Activated T-cell treated with anti-CD3 and anti-CD28 coated beads, Interleukin-2, amount 50 U/mL, for 72 hours (primary cell): ENCODE measurements around the gene ZNF219. TPM values are rescaled to one million over a fixed set of nuclear protein-coding genes. Genes with fewer than 3 reads are reported as not detected.

Source experiments
- ATAC-seq, 2 donors: fragments of 150-1000 bp; cut with Tn5 transposase; replicated peaks in 1 of 2; 2 replicates each; pipeline ENCODE4 v1.10.0; 2021; ENCODE audit warnings: moderate library complexity in 2 of 2, mild to moderate bottlenecking in 1 of 2
- DNase-seq, 2 donors: peaks; one replicate each; pipeline ENCODE4 v3.0.0; 2021 to 2022; ENCODE audit warnings: mixed read lengths in 1 of 2
- H3K27ac Mint-ChIP-seq: one replicate; pipeline ENCODE4 v1.8.0; 2022; ENCODE audit warnings: mild to moderate bottlenecking, moderate library complexity, mixed read lengths
- H3K27me3 Mint-ChIP-seq: one replicate; pipeline ENCODE4 v1.8.0; 2022; ENCODE audit warnings: low read depth, mixed read lengths
- H3K36me3 Mint-ChIP-seq, 2 donors: one replicate each; pipeline ENCODE4 v1.8.0; 2022; ENCODE audit warnings: mixed read lengths in 2 of 2, mild to moderate bottlenecking in 1 of 2; ENCODE audit not compliant: insufficient read depth in 2 of 2
- H3K4me1 Mint-ChIP-seq: one replicate; pipeline ENCODE4 v1.8.0; 2022; ENCODE audit warnings: low read depth, mixed read lengths
- H3K4me3 Mint-ChIP-seq, 2 donors: one replicate each; pipeline ENCODE4 v1.8.0; 2022; ENCODE audit warnings: mild to moderate bottlenecking in 2 of 2, mixed read lengths in 2 of 2, moderate library complexity in 2 of 2
- H3K9me3 Mint-ChIP-seq, 2 donors: one replicate each; pipeline ENCODE4 v1.8.0; 2022; ENCODE audit warnings: mixed read lengths in 2 of 2
- total RNA-seq, 2 donors: library from RNA; stranded (reverse); gene quantifications; one replicate each; pipeline ENCODE4 v1.2.3, GENCODE V29; 2022

The ZNF219 gene
- total RNA-seq, 2 donors from 2014 or later, result 11.2 to 12.4 TPM

GRCh38 chr14:21107283-21107800, 8.9 kb upstream of the ZNF219 start:
- no peak for DNase-seq
- no peak for ATAC-seq
- H3K36me3 Mint-ChIP-seq, result no peaks in the 10 kb centered on the region
- H3K4me3 Mint-ChIP-seq, result no peak overlapping the region
- H3K27ac Mint-ChIP-seq, result no peak overlapping the region
- H3K4me1 Mint-ChIP-seq, result peaks cover 47% of the 10 kb centered on the region
- no peaks in the 10 kb centered on the region for H3K27me3 Mint-ChIP-seq
- no peaks in the 10 kb centered on the region for H3K9me3 Mint-ChIP-seq

- peak overlapping the region in 1 of 2 donors; percentile 41 for H3K4me3 Mint-ChIP-seq
- no peaks in the 10 kb centered on the region for H3K27me3 Mint-ChIP-seq
- H3K4me1 Mint-ChIP-seq, result peaks cover 54% of the 10 kb centered on the region
- H3K36me3 Mint-ChIP-seq, result no peaks in the 10 kb centered on the region
- no peak for ATAC-seq
- peak overlapping the region; percentile 27 for H3K27ac Mint-ChIP-seq
- peak; percentile 81 to 82 for DNase-seq
- H3K9me3 Mint-ChIP-seq, result no peaks in the 10 kb centered on the region
Observed at GRCh38 chr14:21106498-21107282, 8.2 kb upstream of the ZNF219 start.

DNA sequence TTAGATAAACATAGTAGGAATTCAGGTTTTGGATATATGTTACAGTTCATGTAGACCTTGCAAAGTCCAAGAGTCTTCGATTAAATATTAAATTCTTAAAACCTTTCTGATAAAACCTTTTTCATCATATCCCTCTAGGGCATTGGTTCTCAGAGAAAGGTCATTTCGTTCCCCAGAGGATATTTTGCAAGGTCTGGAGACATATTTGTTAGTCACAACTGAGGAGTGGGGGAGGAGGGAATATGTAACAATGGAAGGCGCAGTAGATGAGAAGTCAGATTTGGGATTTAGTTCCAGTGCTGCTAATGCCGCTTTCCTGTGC, 7.7 kb upstream of the ZNF219 start:
- ATAC-seq, result no peak
- Mint-ChIP-seq H3K36me3 (no peaks in the 10 kb centered on the region), H3K4me1 (peaks cover 59% of the 10 kb centered on the region), H3K4me3 (no peak overlapping the region), H3K27me3 (no peaks in the 10 kb centered on the region), H3K27ac (no peak overlapping the region), H3K9me3 (no peaks in the 10 kb centered on the region)
- no peak for DNase-seq

GRCh38 chr14:21105095-21105494, 6.6 kb upstream of the ZNF219 start:
- H3K9me3 Mint-ChIP-seq, result no peaks in the 10 kb centered on the region
- H3K27ac Mint-ChIP-seq, result no peak overlapping the region
- no peaks in the 10 kb centered on the region for H3K27me3 Mint-ChIP-seq
- H3K4me3 Mint-ChIP-seq, result peak overlapping the region; percentile 90 to 94
- DNase-seq (no peak), ATAC-seq (no peak)
- H3K36me3 Mint-ChIP-seq, result no peaks in the 10 kb centered on the region
- peaks cover 55% of the 10 kb centered on the region for H3K4me1 Mint-ChIP-seq

DNA sequence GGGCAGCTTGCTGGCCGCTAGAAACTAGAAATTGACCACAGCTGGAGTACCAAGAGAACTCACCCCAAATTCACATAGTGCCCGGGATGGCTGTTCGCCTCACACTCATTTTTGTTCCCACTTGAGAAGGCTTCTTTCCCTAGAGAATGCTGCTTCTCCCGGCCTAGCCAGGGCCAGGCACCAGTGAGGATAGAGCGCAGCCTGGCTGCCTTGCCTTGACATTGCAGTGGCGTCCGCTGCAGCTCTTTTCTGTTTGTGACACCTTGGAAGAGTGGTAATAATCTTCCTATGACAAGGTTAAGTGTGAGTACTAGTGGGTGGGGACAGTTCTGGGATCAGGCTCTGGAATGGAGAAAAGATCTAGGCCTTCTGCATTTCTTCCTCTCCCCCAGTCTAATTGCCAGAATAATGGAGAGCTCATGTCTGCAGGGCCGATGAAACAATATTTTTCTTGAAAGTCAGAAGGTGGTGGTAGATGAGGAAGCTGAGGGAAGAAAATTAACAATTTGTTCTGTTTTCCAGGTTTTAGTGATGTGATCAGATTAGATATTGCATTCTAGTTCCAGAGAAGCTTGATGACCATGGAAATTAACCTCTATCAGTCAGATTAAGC, 6.1 kb upstream of the ZNF219 start:
- peaks cover 51% of the 10 kb centered on the region for H3K4me1 Mint-ChIP-seq

DNA sequence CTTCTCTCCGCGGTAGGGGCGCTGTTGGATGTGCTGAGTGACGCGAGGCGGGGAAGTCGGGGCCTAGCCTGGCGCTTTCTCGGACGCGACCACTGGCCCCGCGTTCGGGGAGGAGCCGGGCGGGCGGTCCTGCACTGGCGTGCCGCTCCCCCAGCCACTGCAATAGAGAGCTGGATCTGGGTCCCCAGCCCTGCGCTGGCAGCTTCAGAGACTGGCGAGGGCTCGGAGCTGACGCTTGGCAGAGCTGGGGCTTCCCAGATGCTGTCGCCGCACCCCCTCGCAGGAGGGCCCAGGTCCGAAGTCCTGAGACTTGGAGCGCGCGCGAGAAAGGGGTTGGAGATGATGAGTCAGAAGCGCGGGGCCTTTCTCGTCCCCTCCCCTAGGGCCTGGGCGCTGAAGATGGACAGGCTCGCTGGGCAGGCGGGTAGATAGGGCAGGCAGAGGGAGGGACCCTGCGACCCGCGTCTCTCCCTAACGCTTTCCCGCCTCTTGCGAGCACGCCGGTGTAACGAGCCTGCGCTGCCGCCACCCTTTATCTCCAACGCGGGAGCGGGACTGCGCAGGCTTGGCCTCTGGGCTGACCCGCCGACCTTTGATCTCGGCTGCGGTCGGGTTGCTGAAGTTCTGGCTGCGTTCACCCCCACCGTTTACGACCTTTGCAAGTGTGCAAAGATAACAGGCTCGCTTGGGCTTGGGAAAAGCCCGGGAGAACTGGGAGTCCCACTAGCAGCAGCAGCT, 5.4 kb upstream of the ZNF219 start:
- peak overlapping the region; percentile 90 to 94 for H3K4me3 Mint-ChIP-seq
- peaks cover 52% of the 10 kb centered on the region for H3K4me1 Mint-ChIP-seq
- DNase-seq (peak; percentile 94 to 96), ATAC-seq (peak; percentile 88 to 89)
- peaks cover 6% of the 10 kb centered on the region for H3K27me3 Mint-ChIP-seq
- H3K27ac Mint-ChIP-seq, result peak overlapping the region; percentile 49
- peaks cover 0 to 1% of the 10 kb centered on the region in 2 donors for H3K36me3 Mint-ChIP-seq
- no peaks in the 10 kb centered on the region for H3K9me3 Mint-ChIP-seq

More for the DNA sequence above, 6.1 kb upstream of the ZNF219 start:
- ATAC-seq (peak; percentile 36 to 38), DNase-seq (peak; percentile 66 to 67)
- no peaks in the 10 kb centered on the region for H3K9me3 Mint-ChIP-seq
- H3K4me3 Mint-ChIP-seq, result peak overlapping the region; percentile 90 to 94
- peaks cover 1% of the 10 kb centered on the region for H3K27me3 Mint-ChIP-seq
- H3K27ac Mint-ChIP-seq, result peak overlapping the region; percentile 49
- no peaks in the 10 kb centered on the region for H3K36me3 Mint-ChIP-seq

GRCh38 chr14:21103411-21103709, 4.9 kb upstream of the ZNF219 start:
- ATAC-seq (no peak), DNase-seq (no peak)
- peak overlapping the region; percentile 90 to 94 for H3K4me3 Mint-ChIP-seq
- H3K9me3 Mint-ChIP-seq, result no peaks in the 10 kb centered on the region
- peak overlapping the region; percentile 49 for H3K27ac Mint-ChIP-seq
- peaks cover 0 to 2% of the 10 kb centered on the region in 2 donors for H3K36me3 Mint-ChIP-seq
- peaks cover 54% of the 10 kb centered on the region for H3K4me1 Mint-ChIP-seq
- peaks cover 6% of the 10 kb centered on the region for H3K27me3 Mint-ChIP-seq

DNA sequence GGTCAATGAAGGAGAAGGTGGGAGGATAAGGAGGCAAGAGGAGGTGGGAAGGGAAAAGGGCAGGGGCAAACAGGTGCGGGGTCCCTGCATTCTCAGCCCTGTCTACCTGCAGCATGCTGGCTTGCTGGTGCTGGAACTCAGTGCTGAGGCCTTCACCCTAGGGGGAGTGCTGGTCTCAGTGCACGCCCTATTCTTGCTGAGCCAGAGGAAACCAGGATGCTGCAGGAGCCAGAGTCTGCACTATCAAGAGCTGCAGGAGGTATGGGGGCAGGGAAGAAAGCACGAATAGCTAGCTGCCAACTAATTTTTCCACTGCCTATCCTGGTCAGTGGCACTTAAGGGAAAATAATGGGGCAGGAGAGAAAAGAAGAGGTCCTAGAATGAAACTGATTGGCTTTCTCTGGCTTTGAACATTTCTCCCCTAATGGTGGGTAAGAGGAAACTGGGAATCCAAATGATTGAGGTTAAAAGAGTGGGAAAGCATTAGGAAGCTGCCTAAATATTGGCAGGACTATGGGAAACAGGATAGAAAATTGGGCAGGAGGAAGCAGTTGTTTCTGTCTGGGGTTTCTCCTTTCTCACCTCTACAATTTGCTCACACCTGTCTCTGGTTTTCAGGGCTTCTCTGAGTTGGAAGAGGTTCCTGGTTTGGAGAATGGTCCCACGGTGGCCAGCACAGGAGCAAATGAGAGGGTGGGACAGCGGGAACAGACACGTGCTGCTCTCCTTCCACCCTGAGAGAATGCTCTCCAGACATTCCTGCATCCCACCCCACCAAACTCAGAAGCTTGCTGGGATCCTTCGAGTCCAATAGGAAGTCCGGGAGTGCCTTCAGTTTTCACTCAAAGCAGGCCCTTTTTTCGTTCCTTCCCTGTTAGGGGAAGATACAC, 4.3 kb upstream of the ZNF219 start:
- no peak for ATAC-seq
- H3K4me3 Mint-ChIP-seq, result peak overlapping the region; percentile 90 to 94
- peaks cover 0 to 2% of the 10 kb centered on the region in 2 donors for H3K36me3 Mint-ChIP-seq
- no peaks in the 10 kb centered on the region for H3K9me3 Mint-ChIP-seq
- H3K27ac Mint-ChIP-seq, result peak overlapping the region; percentile 49
- H3K4me1 Mint-ChIP-seq, result peaks cover 54% of the 10 kb centered on the region
- DNase-seq, result no peak
- peaks cover 6% of the 10 kb centered on the region for H3K27me3 Mint-ChIP-seq

- Mint-ChIP-seq H3K36me3 (peaks cover 0 to 2% of the 10 kb centered on the region in 2 donors), H3K27ac (no peak overlapping the region), H3K27me3 (peaks cover 12% of the 10 kb centered on the region), H3K4me3 (peak overlapping the region; percentile 90 to 94), H3K4me1 (peaks cover 59% of the 10 kb centered on the region), H3K9me3 (no peaks in the 10 kb centered on the region)
- DNase-seq (peak in 1 of 2 donors; percentile 30), ATAC-seq (peak; percentile 10 to 14)
Observed at GRCh38 chr14:21101802-21102413, 3.5 kb upstream of the ZNF219 start.

- Mint-ChIP-seq H3K36me3 (peaks cover 0 to 2% of the 10 kb centered on the region in 2 donors), H3K9me3 (no peaks in the 10 kb centered on the region), H3K4me3 (peak within 1 kb of the TSS; percentile 90 to 94), H3K27me3 (peaks cover 12% of the 10 kb centered on the region), H3K4me1 (peaks cover 56% of the 10 kb centered on the region), H3K27ac (no peak within 1 kb of the TSS)
- ATAC-seq (no peak), DNase-seq (no peak)
Observed at GRCh38 chr14:21100931-21101330, 2.5 kb upstream of the ZNF219 start, which contains the start of gene TMEM253. TMEM253 (plus strand) TSS chr14:21101066; CDS start chr14:21101344, 278 bp downstream.

GRCh38 chr14:21099596-21099985, 1.1 kb upstream of the ZNF219 start:
- Mint-ChIP-seq H3K4me3 (peak overlapping the region; percentile 79 to 97), H3K9me3 (no peaks in the 10 kb centered on the region), H3K4me1 (peaks cover 49% of the 10 kb centered on the region), H3K36me3 (peaks cover 0 to 2% of the 10 kb centered on the region in 2 donors), H3K27me3 (peaks cover 12% of the 10 kb centered on the region), H3K27ac (peak overlapping the region; percentile 87)
- ATAC-seq (no peak), DNase-seq (no peak)
